NCI-H526 treated with DMSO at 0.1 percent for 48 hours (cell line): ENCODE results near the gene PCID2.
"Not testable (repeated sequence)": the region's sequence is repeated elsewhere in the genome, so short reads cannot be mapped to it uniquely, and the experiment has no call there.

Experiments
- DNase-seq: peaks from one replicate; lab custom pipeline; 2025; lab: John Stamatoyannopoulos, UW

Gene PCID2

DNA sequence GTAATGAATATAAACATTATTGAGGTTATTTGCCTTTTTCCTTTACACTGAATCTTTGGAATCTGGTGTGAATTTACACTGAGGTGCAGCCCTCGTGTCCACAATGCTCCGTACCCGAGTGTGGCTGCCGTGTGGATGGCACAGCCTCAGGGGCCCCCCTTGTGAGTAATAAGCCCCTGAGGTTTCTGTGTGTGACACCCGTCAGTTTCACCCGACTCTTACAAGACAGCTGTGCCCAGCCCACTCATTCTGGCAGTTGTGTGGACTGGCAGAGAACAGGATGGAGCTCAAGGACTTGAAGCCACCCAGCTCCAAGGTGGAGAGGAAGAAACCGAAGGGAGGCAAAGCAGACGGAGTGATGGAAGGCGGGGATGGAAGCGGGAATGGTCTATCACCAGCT is 42.2 kb downstream of the PCID2 start:
- no peak for DNase-seq

DNA sequence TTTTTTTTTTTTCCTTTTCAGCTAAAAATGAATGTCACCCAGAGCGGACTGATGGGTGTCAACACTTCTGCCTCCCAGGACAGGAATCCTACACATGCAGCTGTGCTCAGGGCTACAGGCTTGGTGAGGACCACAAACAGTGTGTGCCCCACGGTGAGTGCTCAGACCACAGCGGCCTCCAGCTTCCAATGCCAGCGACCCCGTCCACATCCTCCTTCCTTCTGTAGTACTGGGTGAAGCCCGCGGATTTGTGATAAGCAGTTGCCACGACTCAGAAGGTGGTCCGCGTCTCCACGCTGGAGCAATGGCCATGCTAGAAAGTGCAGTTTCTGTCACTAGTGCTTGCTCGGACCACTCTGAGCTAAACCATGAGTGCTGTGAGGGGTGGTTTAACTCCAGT is 44.0 kb downstream of the PCID2 start:
- DNase-seq: no peak

DNA sequence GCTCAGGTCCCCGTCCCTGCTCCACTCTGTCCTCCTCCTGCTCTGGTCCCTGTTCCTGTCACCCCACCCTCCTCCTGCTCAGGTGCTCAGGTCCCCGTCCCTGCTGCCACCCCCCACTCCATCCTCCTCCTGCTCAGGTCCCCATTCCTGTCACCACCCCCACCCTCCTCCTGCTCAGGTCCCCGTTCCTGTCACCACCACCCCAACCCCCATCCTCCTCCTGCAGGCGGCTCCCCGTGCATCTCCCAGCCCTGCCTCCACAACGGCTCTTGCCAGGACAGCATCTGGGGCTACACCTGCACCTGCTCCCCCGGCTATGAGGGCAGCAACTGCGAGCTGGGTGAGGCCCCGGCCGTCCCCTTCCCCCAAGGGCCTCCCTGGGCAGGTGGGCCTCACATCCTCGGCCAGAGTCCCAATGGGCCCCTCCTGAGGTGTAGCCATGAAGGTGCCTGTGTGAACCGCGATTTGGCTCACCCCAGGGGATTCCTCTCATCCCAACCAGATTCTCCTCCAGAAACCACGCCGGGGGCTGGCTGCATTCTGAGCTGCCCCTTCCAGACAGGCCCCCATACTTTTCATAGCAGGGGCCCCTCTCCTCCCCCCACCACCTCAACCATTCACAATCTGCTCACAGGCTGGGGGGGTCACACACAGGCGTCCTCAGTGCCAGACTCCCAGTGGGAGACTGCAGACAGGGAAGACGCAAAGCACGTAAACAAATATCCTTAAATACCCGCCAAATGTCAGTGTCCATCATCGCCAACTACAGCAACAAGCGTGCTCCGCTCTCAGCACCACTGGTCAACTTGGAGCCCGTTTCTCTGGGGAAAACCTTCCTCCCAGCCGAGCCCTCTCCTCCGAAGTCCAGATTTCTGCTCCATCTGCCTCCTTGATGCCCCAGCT is 45.4 kb downstream of the PCID2 start:
- no peak for DNase-seq

- DNase-seq: not testable (repeated sequence)
Measured at GRCh38 chr13:113161975-113162374, 46.5 kb downstream of the PCID2 start.

- DNase-seq: no peak
Measured at GRCh38 chr13:113161433-113161832, 47.0 kb downstream of the PCID2 start.

- DNase-seq: no peak
Measured at GRCh38 chr13:113160983-113161382, 47.5 kb downstream of the PCID2 start.

- DNase-seq: no peak
Measured at GRCh38 chr13:113159701-113160100, 48.8 kb downstream of the PCID2 start.

DNA sequence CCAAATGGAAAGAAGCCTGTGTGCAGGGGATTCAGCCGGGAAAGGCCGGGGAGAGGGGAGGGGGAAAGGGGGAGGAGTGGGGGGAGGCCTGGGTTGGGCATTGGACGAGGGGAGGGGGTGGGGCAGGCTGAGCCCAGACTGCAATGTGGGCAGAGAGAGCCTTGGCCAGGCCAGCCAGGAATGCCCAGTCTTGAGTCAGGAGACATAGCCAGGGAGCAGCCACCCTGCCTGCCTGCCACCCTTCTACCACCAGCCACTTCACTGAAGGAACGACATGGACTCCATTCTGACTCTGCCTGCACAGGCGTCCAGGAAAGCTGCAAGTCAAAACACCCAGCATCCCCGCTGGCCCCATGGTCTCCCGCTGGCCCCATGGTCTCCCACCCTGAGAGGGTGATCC is 49.5 kb downstream of the PCID2 start:
- DNase-seq: no peak

- no peak for DNase-seq
Measured at GRCh38 chr13:113157929-113158747, 50.3 kb downstream of the PCID2 start, which contains the start of gene PROZ. PROZ (plus strand) TSS chr13:113158648; CDS start chr13:113158661, 13 bp downstream.

- DNase-seq: no peak
Measured at GRCh38 chr13:113157206-113157928, 51.1 kb downstream of the PCID2 start.

GRCh38 chr13:113155982-113156655 is 52.4 kb downstream of the PCID2 start:
- no peak for DNase-seq

GRCh38 chr13:113155201-113155600 is 53.3 kb downstream of the PCID2 start:
- DNase-seq: no peak

DNA sequence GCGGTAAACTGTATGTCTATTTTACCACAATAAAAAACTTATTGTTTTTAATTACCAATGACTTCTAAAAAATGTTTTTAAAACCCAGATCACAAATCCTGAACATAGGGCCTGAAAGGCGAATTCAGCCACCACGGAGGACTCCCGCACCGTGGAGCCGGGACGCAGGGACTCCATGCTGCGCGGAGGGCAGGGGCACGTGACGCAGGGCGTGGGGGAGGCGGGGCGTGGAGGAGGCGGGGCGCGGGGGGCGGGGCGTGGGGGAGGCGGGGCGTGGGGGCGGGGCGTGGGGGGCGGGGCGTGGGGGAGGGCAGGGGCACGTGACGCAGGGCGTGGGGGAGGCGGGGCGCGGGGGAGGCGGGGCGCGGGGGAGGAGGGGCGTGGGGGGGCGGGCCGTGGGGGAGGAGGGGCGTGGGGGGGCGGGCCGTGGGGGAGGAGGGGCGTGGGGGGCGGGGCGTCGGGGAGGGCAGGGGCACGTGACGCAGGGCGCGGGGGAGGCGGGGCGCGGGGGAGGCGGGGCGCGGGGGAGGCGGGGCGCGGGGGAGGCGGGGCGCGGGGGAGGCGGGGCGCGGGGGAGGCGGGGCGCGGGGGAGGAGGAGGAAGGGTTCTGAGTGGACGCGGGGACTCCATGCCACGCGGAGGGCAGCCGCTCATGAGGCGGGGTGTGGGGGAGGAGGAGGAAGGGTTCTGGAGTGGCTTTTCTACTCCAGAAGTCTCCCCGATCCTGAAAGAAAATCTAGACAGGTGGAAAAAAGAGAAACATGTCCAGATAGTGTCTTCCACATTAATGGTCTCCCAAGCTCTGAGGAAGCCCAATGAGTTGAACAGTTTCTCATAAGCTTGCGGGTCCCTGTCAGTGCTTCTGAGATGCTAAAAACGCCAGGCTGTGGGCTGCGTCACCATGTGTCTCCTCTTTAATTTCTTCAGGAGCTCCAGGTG is 54.4 kb downstream of the PCID2 start:
- DNase-seq: peak; percentile 83

DNA sequence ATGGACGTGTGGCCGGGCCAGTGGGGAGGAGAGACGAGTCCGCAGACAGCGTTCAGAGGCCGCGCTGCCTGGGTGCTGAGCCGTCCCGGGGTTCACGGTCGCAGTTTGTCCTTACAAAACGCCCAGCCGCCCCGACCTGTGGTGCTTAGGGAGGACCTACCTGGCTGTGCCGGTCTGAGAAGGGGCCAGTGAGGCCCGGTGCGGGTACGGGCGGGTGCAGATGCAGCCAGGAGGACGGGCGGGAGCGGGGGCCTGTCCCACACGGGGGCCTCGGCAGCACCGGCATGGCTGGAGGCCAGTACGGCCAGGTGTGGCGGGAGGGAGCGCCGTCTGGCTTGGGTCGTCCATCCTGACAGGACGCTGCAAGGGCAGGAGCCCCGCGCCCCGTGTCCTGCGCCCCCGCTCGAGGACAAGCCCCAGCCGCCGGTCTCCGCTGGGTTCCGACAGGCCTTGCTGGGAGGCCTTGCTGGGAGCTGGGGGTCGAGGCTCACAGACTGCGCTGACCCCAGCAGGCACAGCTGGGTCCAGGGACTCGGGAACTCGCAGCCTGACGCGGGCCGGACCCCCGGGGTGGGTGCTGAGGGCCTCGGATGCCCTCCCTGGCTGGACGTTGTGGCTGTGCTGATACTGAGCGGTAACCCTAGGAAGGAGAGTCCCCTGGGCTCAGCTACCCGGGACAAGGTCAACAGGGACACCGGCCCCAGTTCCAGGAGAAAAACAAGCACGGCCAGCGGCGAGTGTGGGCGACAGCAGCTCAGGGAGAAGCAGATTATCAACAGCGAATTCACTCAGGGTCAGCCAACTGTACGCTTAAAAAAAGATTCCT is 55.3 kb downstream of the PCID2 start:
- DNase-seq: peak; percentile 83

- DNase-seq: no peak
Measured at GRCh38 chr13:113152691-113152983, 55.8 kb downstream of the PCID2 start.

- no peak for DNase-seq
Measured at GRCh38 chr13:113151745-113152690, 56.5 kb downstream of the PCID2 start.

DNA sequence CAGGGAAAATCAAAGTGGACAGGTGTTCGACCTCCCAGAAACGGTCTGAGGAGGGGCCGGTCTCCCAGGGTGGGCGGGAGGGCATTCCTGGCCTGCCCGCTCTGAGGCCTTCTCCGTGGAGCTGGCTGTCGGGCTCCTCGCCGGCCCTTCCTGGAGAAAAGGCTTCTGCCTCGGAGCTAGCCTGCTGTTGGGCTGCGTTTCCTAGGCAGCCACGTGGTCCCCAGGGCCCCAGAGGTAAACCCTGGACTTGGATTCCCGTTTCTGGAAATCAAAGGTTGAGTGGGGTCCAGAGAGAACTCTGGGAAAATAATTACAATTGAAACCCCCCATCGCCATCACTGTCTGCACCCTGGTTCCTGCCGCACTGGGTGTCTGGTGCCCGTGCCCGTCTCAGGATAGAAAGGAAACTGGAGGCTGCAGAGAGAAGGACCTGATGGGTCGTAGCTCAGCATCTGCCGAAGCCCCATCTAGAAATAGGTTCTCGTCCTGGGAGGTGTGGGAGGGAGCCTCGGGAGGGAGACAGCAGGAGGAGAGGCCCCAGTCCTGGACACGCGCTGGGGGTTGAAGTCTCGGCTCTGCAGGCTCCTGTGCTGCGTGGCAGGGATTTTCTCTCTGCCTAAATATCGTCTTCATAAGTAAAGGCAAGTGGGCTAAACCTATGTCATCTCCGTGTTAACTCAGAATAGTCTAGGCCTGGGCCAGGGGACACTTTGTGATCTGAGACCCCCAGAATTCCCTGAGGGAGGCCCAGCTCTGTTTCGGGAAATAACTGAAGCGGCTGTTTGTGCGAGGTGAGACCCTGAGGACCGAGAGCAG is 57.7 kb downstream of the PCID2 start:
- no peak for DNase-seq
